Measurements from ENCODE around the gene RGMA.
"Not testable (repeated sequence)": the region's sequence is repeated elsewhere in the genome, so short reads cannot be mapped to it uniquely, and the experiment has no call there.

The RGMA gene

GRCh38 chr15:93066834-93067648 is 22.0 kb downstream of the RGMA start:
- peak; percentile 49 for DNase-seq

DNA sequence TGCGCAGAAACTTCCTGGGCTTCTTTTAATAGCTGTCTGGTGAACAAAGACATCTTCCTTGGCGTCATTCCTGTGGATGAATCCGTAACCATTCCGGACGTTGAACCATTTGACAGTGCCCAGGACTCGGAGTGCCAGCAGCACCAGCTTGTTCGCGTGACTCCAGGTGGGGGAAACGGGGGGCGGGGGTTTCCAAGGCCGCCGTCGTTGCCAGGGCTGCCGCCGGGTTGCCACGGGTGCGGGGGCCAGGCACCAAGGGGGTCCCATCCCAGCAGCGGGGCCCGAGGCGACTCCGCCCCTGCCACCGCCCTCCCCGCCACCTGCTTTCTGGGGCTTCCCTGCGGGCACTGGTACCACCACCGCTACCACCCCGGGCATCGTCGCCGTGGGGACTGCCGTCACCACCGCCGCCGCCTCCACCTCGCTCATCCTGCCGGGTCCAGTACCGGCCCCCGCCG is 22.8 kb downstream of the RGMA start:
- no peak for DNase-seq

DNA sequence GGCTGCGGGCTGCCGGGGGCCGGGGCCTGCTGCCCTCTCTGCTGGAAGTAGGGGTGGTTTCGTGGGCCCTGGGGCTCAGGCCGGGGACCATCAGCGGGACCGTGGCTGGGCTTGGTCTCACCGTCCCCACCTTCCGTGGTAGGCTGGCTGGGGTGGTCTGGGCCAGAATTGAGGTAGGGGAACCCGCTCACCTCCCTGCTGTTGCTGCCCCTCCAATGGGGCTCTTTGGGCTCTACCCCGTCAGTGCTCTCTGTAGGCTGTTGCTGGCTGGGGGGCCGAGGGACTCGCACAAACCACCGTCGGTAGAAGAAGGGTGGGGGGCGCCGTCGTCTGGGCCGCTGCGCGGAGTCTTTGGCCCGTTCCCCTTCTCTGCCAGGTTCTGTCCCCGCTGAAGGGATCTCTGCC is 23.4 kb downstream of the RGMA start:
- no peak for DNase-seq

GRCh38 chr15:93063796-93064690 is 25.0 kb downstream of the RGMA start:
- no peak for DNase-seq

DNA sequence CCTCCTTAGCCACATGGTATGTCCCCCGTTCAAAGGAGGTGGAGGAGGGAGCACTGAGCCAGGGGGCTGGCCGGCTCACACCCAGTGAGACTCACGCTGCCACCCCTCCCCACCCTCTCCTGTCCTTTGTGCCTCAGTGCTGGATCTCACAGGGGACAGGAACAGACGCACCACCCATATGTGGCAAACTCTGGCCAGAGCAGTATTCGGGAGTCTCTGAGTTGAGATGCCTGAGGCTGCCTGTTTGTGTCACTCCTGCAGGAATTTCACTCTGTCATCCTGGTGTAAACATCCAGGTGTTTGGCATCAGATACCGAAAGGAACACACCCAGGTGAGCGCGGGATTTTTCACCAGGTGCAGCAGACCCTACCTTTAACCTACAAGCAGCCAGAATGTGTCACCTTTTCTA is 25.7 kb downstream of the RGMA start:
- no peak for DNase-seq

DNA sequence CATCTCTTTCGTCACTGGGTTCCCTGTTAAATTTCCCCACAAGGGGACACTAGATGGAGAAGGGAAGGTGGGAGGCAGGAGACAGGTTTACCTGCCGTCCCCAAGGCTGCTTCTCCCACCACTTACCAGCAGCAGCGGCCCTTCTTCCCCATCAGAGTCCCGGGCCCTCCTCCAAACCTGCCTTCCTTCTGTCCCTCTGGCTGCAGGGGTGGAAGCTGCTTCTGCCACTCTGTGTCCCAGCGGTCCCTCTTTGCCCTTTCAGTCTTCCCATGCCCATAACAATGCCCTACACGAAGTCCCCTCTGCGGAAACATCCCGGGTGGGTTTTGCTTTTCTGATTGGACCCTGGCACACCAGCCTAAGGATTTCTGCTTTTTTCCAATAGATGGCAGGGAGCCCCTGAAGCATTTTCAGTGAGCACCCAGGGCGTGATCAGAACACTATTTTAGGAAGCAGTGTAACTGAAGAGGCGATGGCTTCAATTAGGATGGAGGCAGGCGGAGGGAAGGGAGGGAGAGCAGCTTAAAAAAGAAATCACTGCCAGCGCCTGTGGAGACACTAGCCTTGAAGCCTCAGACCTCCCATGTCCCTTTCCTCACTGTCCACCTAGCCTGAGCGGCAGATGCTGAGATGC is 26.3 kb downstream of the RGMA start:
- DNase-seq = not testable (repeated sequence)

DNA sequence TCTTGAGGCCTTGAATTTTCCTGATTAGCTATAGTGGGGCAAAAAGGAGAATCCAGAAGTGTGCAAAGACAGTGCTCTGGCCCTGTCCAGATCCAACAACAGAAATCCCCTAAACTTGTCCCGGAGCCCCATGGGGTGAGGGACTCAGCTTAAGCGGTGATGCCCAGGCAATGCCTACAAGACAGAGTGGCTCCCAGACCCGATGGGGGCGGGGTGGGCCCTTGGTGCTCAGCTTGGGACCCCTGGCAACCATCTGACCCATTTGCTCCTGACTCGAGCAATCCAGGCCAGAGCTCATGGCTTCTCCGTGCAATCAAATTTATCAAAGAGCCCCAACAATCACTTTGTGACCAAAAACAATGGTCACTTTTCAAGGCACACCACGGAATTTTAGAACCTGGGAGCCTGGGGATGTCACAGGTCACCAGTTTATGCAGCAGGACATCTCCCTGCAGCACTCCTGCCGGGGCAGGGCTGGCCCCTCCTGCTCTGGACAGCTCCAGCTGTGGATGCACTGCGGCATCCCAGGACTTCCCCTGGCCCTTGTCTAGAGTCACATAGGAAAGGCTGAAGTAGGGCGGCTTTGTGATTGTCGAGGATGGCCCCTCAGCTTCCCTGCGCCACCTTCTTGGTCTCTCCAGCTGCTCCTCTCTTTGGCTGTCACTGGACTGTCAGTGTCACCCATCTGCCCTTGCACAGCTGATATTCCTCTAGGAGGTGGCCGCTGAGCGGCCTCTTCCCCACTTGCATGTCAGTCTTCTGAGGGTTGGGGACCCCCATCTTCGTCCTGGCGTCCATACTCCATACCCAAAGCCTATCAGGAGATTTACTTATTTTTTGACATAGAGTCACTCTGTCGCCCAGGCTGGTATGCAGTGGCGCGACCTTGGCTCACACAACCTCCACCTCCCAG is 28.4 kb downstream of the RGMA start:
- DNase-seq = no peak

GRCh38 chr15:93059442-93059841 is 29.6 kb downstream of the RGMA start:
- no peak for DNase-seq

GRCh38 chr15:93058904-93059427 is 30.0 kb downstream of the RGMA start:
- DNase-seq = no peak

DNA sequence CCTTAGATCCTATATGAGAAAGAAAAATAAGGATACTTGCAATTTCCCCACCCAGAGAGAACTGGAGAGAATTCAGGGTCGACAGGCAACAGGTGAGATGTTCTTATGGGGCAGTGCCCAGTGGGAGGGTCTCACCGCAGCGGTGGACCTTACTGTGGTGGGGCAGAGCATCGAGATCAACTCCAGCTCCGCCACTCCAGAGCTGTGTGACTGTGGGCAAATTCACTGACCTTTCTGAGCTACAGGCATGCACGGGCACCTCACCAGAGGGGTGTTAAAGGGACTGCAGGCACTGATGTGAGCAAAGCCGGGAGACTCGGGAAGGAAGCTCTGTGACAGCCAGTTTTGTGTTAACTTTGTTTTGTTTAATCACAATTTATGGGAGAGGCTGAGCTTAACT is 30.9 kb downstream of the RGMA start:
- no peak for DNase-seq

DNA sequence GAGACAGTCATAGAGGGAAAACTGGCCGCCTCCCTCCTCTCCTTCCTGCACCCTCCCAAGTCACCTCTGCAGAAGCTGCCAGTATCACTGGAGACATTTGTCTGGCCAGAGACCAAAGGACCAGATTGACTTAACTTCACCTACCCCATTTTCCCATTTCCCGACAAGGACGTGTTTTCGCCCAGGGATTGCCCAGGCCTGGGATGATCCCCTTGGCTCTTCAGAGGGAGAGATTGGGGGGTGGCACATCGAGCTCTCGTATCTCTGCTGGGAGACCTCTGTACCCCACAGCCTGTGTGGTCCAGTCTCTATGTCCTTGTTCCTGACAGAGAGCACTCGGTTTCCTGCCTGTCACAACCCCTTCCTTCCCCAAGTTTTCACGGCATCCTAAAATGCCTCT is 31.4 kb downstream of the RGMA start:
- no peak for DNase-seq

GRCh38 chr15:93056836-93057235 is 32.2 kb downstream of the RGMA start:
- no peak for DNase-seq

DNA sequence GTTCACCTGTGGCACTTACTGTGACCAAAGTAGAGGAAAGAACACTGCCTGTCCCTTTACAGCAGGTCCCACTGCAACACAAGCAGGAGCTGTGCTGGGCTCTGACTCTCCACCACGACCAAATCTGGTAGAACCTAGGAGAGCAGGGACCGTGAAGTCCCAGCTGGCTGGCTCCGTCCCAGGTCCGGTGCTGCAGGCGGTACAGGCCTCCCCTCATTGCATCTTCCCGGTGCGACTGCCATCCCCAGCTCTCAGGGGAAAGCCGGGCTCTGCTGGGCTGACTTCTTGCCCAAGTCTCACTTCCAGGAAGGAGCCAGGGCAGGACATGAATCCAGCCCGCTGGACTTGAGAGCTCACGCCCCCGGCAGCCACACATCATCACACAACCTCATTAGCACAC is 33.8 kb downstream of the RGMA start:
- no peak for DNase-seq

DNA sequence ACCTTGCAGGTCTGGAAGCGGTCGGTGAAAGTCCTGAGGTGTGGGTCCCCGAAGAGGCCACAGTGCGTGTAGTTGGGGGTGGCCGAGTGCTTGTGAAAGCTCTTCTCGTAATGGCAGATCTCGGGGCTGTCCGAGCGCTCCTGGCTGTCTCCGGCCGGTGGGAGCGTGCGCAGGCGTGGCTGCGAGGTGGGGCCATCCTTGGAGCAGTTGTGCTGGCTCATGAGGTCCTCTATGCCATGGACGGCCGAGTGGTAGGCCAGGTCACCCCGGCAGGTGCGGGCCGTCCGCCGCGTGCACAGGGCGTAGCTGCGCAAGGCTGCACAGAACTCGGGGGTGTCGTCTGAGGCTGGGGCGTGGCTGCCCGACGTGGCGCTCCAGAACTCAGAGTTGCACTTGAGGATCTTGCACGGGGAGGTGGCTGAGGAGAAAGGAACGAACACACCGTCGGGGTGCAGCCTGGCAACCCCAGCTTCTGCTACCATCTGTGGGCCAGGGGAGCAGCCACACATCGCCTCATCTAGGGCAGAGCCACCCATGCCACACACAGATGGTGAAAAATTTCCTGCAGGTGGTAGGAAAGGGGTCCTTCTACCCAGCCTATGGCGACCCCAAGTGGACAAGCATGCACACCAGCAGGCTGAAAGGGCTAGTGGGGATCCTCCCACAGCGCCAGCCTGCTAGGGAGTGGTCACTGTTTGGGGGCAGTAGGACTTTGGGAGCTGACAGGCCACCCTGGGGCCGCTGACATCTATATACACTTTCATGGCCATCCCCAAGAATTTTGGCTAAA is 36.7 kb downstream of the RGMA start:
- no peak for DNase-seq

GRCh38 chr15:93051236-93052089 is 37.5 kb downstream of the RGMA start:
- DNase-seq = no peak

DNA sequence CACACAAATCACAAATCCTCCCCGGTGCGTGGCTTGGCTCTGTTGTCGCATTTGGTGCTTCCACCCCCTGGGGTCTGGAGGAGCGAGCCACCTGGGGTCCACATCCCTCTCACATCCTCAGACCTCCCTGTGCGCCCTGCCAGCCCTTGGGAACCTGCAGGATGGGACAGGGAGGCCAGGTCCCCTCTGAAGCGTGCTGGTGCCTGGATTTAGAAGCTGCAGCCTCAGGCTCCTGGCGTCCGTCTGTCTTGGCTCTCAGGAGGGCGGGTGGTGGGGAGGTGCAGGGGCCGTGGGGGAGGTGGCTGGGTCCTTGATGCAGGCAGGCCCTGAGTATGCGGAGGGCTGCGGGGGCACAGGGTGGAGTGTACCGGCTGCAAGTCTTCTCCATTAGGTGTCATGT is 38.4 kb downstream of the RGMA start:
- no peak for DNase-seq

- DNase-seq = no peak
These were observed 39.0 kb downstream of the RGMA start for GRCh38 chr15:93049914-93050578.

GRCh38 chr15:93049233-93049632 is 39.8 kb downstream of the RGMA start:
- no peak for DNase-seq

DNA sequence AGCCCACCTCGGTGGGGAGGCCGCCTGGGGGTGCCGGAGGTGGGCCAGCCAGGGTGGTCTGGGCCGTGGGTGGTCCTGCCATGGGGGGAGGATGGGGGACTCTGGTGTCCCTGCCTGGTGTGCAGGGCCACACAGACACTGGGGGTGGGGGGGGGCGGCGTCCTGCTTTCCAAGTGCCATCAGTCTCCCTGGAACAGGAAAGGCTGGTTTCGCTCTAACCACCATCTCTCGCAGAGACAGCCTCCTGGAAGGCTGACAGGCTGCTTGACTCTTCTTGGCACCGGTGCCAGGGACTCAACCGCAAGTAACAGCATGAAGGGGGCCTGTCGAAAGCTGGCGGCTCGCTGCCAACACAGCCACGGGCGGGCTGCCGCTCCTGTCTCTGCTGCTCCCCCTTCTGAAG is 40.3 kb downstream of the RGMA start:
- DNase-seq = peak; percentile 75

- no peak for DNase-seq
These were observed 40.6 kb downstream of the RGMA start for GRCh38 chr15:93048426-93048721.

Measured in fibroblast of skin of scalp (primary cell).